PC-9 (cell line): ENCODE results near the gene ATP2B3.

Experiments used
- EZH2 ChIP-seq: fragments of 200-600 bp; sonication (generic); IDR thresholded peaks from 2 replicates; pipeline ENCODE4 v1.8.0; 2017; ENCODE audit warnings: antibody characterized with exemption, low read depth
- TF ChIP-seq, protein P1 (sequence below): fragments of 200-600 bp; sonication (generic); conservative IDR thresholded peaks from 2 replicates; pipeline ENCODE4 v1.6.1; 2017; ENCODE audit warnings: mixed run types, antibody characterized with exemption, mild to moderate bottlenecking, moderate library complexity

DNA sequence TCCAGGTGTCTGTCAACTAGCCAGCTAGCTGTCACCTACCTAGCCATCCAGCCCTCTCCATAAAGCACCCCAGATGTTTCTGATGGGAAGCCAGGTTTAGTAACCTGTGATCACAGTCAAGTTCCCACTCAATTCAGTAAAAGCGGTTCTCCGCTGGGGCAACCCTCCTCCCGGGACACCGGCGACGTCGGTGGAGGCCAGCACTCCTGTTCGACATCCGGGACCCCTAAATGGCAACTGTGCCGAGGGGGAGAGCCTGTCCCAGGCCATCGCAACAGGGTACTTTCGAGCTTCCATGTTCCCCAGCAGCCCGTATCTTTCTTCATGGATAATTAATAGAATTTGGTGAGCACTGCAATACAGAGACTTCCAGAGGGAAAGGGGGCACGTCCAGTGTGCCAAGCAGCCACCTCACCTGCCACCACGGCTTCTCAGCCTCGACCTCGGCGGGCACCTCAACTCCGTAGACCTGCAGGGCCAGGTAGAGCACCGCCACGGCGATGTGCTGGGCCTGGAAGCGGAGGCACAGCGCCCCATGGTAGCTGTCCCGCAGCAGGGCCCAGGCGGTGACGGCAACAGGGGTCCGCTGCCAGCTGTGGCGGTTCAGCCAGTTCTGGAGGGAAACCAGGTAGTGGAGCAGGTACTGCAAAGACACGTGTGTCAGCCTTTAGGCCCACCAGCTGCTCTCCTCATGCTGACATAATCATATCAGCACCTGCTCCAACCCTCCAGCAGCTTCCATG, 74.8 kb downstream of the ATP2B3 start:
- TF ChIP-seq, protein P1, sequence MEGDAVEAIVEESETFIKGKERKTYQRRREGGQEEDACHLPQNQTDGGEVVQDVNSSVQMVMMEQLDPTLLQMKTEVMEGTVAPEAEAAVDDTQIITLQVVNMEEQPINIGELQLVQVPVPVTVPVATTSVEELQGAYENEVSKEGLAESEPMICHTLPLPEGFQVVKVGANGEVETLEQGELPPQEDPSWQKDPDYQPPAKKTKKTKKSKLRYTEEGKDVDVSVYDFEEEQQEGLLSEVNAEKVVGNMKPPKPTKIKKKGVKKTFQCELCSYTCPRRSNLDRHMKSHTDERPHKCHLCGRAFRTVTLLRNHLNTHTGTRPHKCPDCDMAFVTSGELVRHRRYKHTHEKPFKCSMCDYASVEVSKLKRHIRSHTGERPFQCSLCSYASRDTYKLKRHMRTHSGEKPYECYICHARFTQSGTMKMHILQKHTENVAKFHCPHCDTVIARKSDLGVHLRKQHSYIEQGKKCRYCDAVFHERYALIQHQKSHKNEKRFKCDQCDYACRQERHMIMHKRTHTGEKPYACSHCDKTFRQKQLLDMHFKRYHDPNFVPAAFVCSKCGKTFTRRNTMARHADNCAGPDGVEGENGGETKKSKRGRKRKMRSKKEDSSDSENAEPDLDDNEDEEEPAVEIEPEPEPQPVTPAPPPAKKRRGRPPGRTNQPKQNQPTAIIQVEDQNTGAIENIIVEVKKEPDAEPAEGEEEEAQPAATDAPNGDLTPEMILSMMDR: no peak
- TF ChIP-seq EZH2: no peak
